ENCODE results near the gene AMPH.

AMPH gene

GRCh38 chr7:38428041-38428440 is 203.1 kb downstream of the AMPH start:
- H2BK120ac ChIP-seq (ENCODE audit: low read depth, low read length): no peak overlapping the region
- H4K91ac ChIP-seq (ENCODE audit: low read depth, low read length, poor library complexity): no peak overlapping the region
- H3K27ac ChIP-seq (replicated peaks; ENCODE audit: low read length): no peak overlapping the region
- no peak overlapping the region for H2AFZ ChIP-seq (ENCODE audit: low read length)
- H3K36me3 ChIP-seq (replicated peaks in 1 of 2; ENCODE audit: control insufficient read depth in 2 of 2, insufficient read depth in 2 of 2, low read length in 2 of 2): peaks cover 4 to 9% of the 10 kb centered on the region in 2 donors
- H4K8ac ChIP-seq (ENCODE audit: low read depth, low read length): no peak overlapping the region
- no CpG with 5 or more reads among the region's 1 CpG for WGBS, 2 donors (ENCODE audit: extremely low coverage in 2 of 2, insufficient read length in 2 of 2, insufficient replicate concordance in 1 of 2)
- H3K27me3 ChIP-seq (ENCODE audit: control insufficient read depth in 3 of 3, insufficient read depth in 3 of 3, low read depth in 1 of 3, low read length in 3 of 3): no peaks in the 10 kb centered on the region
- no peak overlapping the region for H2BK12ac ChIP-seq (ENCODE audit: low read length)
- no peak overlapping the region for H3K23ac ChIP-seq (ENCODE audit: low read depth, low read length, poor library complexity)
- DNase-seq (ENCODE audit: low spot score): no peak
- no peak overlapping the region for H3K9ac ChIP-seq (ENCODE audit: low read depth, low read length, poor library complexity)
- H3K4me1 ChIP-seq (ENCODE audit: control insufficient read depth in 2 of 2, insufficient read depth in 1 of 2, low read depth in 1 of 2, low read length in 2 of 2): no peaks in the 10 kb centered on the region
- H2BK5ac ChIP-seq (ENCODE audit: low read length): no peak overlapping the region
- H3K14ac ChIP-seq (ENCODE audit: low read length): no peak overlapping the region
- H2AK5ac ChIP-seq (ENCODE audit: low read depth, low read length): no peak overlapping the region
- no peak overlapping the region for H3K4ac ChIP-seq (ENCODE audit: low read length)
- no peak overlapping the region for H3K4me2 ChIP-seq (ENCODE audit: insufficient read depth, low read length, poor library complexity, severe bottlenecking)
- H3K4me3 ChIP-seq (ENCODE audit: low read length in 2 of 2): no peak overlapping the region
- H3K9me3 ChIP-seq (replicated peaks in 1 of 2; ENCODE audit: control insufficient read depth in 2 of 2, insufficient read depth in 1 of 2, low read depth in 1 of 2, low read length in 2 of 2): no peaks in the 10 kb centered on the region
- H3K18ac ChIP-seq (ENCODE audit: low read length): no peak overlapping the region
- H2BK15ac ChIP-seq (ENCODE audit: low read length): no peak overlapping the region
- H3K79me1 ChIP-seq (ENCODE audit: low read depth, low read length): no peaks in the 10 kb centered on the region

GRCh38 chr7:38427279-38427955 is 203.8 kb downstream of the AMPH start:
- H3K36me3 ChIP-seq (replicated peaks in 1 of 2; ENCODE audit: control insufficient read depth in 2 of 2, insufficient read depth in 2 of 2, low read length in 2 of 2): peaks cover 4 to 9% of the 10 kb centered on the region in 2 donors
- H3K23ac ChIP-seq (ENCODE audit: low read depth, low read length, poor library complexity): no peak overlapping the region
- H3K79me1 ChIP-seq (ENCODE audit: low read depth, low read length): no peaks in the 10 kb centered on the region
- no CpG with 5 or more reads among the region's 4 CpGs for WGBS, 2 donors (ENCODE audit: extremely low coverage in 2 of 2, insufficient read length in 2 of 2, insufficient replicate concordance in 1 of 2)
- H3K27me3 ChIP-seq (ENCODE audit: control insufficient read depth in 3 of 3, insufficient read depth in 3 of 3, low read depth in 1 of 3, low read length in 3 of 3): no peaks in the 10 kb centered on the region
- H4K91ac ChIP-seq (ENCODE audit: low read depth, low read length, poor library complexity): no peak overlapping the region
- H3K27ac ChIP-seq (replicated peaks; ENCODE audit: low read length): no peak overlapping the region
- H2BK15ac ChIP-seq (ENCODE audit: low read length): no peak overlapping the region
- no peaks in the 10 kb centered on the region for H3K4me1 ChIP-seq (ENCODE audit: control insufficient read depth in 2 of 2, insufficient read depth in 1 of 2, low read depth in 1 of 2, low read length in 2 of 2)
- no peak for DNase-seq (ENCODE audit: low spot score)
- H2AFZ ChIP-seq (ENCODE audit: low read length): no peak overlapping the region
- H4K8ac ChIP-seq (ENCODE audit: low read depth, low read length): no peak overlapping the region
- no peak overlapping the region for H2BK120ac ChIP-seq (ENCODE audit: low read depth, low read length)
- H3K4me2 ChIP-seq (ENCODE audit: insufficient read depth, low read length, poor library complexity, severe bottlenecking): no peak overlapping the region
- no peak overlapping the region for H3K18ac ChIP-seq (ENCODE audit: low read length)
- no peak overlapping the region for H3K4ac ChIP-seq (ENCODE audit: low read length)
- no peaks in the 10 kb centered on the region for H3K9me3 ChIP-seq (replicated peaks in 1 of 2; ENCODE audit: control insufficient read depth in 2 of 2, insufficient read depth in 1 of 2, low read depth in 1 of 2, low read length in 2 of 2)
- no peak overlapping the region for H2BK12ac ChIP-seq (ENCODE audit: low read length)
- no peak overlapping the region for H3K14ac ChIP-seq (ENCODE audit: low read length)
- H2BK5ac ChIP-seq (ENCODE audit: low read length): no peak overlapping the region
- H3K9ac ChIP-seq (ENCODE audit: low read depth, low read length, poor library complexity): no peak overlapping the region
- no peak overlapping the region for H3K4me3 ChIP-seq (ENCODE audit: low read length in 2 of 2)
- H2AK5ac ChIP-seq (ENCODE audit: low read depth, low read length): no peak overlapping the region

GRCh38 chr7:38425509-38425908 is 205.7 kb downstream of the AMPH start:
- Histone ChIP-seq H2AFZ (ENCODE audit: low read length) (no peak overlapping the region), H3K79me1 (ENCODE audit: low read depth, low read length) (no peaks in the 10 kb centered on the region), H2BK12ac (ENCODE audit: low read length) (no peak overlapping the region), H3K4me3 (ENCODE audit: low read length in 2 of 2) (no peak overlapping the region), H3K4me1 (ENCODE audit: control insufficient read depth in 2 of 2, insufficient read depth in 1 of 2, low read depth in 1 of 2, low read length in 2 of 2) (no peaks in the 10 kb centered on the region), H3K4me2 (ENCODE audit: insufficient read depth, low read length, poor library complexity, severe bottlenecking) (no peak overlapping the region), H2BK15ac (ENCODE audit: low read length) (no peak overlapping the region), H3K18ac (ENCODE audit: low read length) (no peak overlapping the region), H2BK5ac (ENCODE audit: low read length) (no peak overlapping the region), H3K9me3 (replicated peaks in 1 of 2; ENCODE audit: control insufficient read depth in 2 of 2, insufficient read depth in 1 of 2, low read depth in 1 of 2, low read length in 2 of 2) (no peaks in the 10 kb centered on the region), H2AK5ac (ENCODE audit: low read depth, low read length) (no peak overlapping the region), H3K27ac (replicated peaks; ENCODE audit: low read length) (no peak overlapping the region), H3K36me3 (replicated peaks in 1 of 2; ENCODE audit: control insufficient read depth in 2 of 2, insufficient read depth in 2 of 2, low read length in 2 of 2) (peaks cover 2 to 5% of the 10 kb centered on the region in 2 donors), H4K91ac (ENCODE audit: low read depth, low read length, poor library complexity) (no peak overlapping the region), H2BK120ac (ENCODE audit: low read depth, low read length) (no peak overlapping the region), H3K4ac (ENCODE audit: low read length) (no peak overlapping the region), H3K23ac (ENCODE audit: low read depth, low read length, poor library complexity) (no peak overlapping the region), H4K8ac (ENCODE audit: low read depth, low read length) (no peak overlapping the region), H3K27me3 (ENCODE audit: control insufficient read depth in 3 of 3, insufficient read depth in 3 of 3, low read depth in 1 of 3, low read length in 3 of 3) (no peaks in the 10 kb centered on the region), H3K14ac (ENCODE audit: low read length) (no peak overlapping the region), H3K9ac (ENCODE audit: low read depth, low read length, poor library complexity) (no peak overlapping the region)
- DNase-seq (ENCODE audit: low spot score): no peak
- WGBS, 2 donors (ENCODE audit: extremely low coverage in 2 of 2, insufficient read length in 2 of 2, insufficient replicate concordance in 1 of 2): no CpG with 5 or more reads among the region's 2 CpGs

- WGBS, 2 donors (ENCODE audit: extremely low coverage in 2 of 2, insufficient read length in 2 of 2, insufficient replicate concordance in 1 of 2): no CpG with 5 or more reads among the region's 3 CpGs
- Histone ChIP-seq H3K14ac (ENCODE audit: low read length) (no peak overlapping the region), H3K4ac (ENCODE audit: low read length) (no peak overlapping the region), H4K8ac (ENCODE audit: low read depth, low read length) (no peak overlapping the region), H3K9ac (ENCODE audit: low read depth, low read length, poor library complexity) (no peak overlapping the region), H3K4me3 (ENCODE audit: low read length in 2 of 2) (no peak overlapping the region), H3K18ac (ENCODE audit: low read length) (no peak overlapping the region), H4K91ac (ENCODE audit: low read depth, low read length, poor library complexity) (no peak overlapping the region), H2AFZ (ENCODE audit: low read length) (no peak overlapping the region), H3K23ac (ENCODE audit: low read depth, low read length, poor library complexity) (no peak overlapping the region), H3K4me1 (ENCODE audit: control insufficient read depth in 2 of 2, insufficient read depth in 1 of 2, low read depth in 1 of 2, low read length in 2 of 2) (no peaks in the 10 kb centered on the region), H3K9me3 (replicated peaks in 1 of 2; ENCODE audit: control insufficient read depth in 2 of 2, insufficient read depth in 1 of 2, low read depth in 1 of 2, low read length in 2 of 2) (no peaks in the 10 kb centered on the region), H3K79me1 (ENCODE audit: low read depth, low read length) (no peaks in the 10 kb centered on the region), H3K27me3 (ENCODE audit: control insufficient read depth in 3 of 3, insufficient read depth in 3 of 3, low read depth in 1 of 3, low read length in 3 of 3) (no peaks in the 10 kb centered on the region), H3K36me3 (replicated peaks in 1 of 2; ENCODE audit: control insufficient read depth in 2 of 2, insufficient read depth in 2 of 2, low read length in 2 of 2) (peaks cover 2 to 5% of the 10 kb centered on the region in 2 donors), H2AK5ac (ENCODE audit: low read depth, low read length) (no peak overlapping the region), H3K27ac (replicated peaks; ENCODE audit: low read length) (no peak overlapping the region), H2BK12ac (ENCODE audit: low read length) (no peak overlapping the region), H2BK120ac (ENCODE audit: low read depth, low read length) (no peak overlapping the region), H2BK15ac (ENCODE audit: low read length) (no peak overlapping the region), H3K4me2 (ENCODE audit: insufficient read depth, low read length, poor library complexity, severe bottlenecking) (no peak overlapping the region), H2BK5ac (ENCODE audit: low read length) (no peak overlapping the region)
- no peak for DNase-seq (ENCODE audit: low spot score)
Measured at GRCh38 chr7:38424750-38425463, 206.3 kb downstream of the AMPH start.
